A549 (cell line): Measurements from ENCODE around the gene MYEF2.

Source experiments
- BHLHE40 ChIP-seq: IDR thresholded peaks from 2 replicates; pipeline ENCODE4 v1.6.1; 2012; ENCODE audit warnings: low read depth, low read length, inconsistent platforms
- CHD2 ChIP-seq: fragments of 150-350 bp; IDR thresholded peaks from 2 replicates; pipeline ENCODE4 v1.6.1; 2014; ENCODE audit warnings: low read length; ENCODE audit not compliant: partially characterized antibody
- CHD4 ChIP-seq: fragments of 200-600 bp; sonication (generic); IDR thresholded peaks from 2 replicates; pipeline ENCODE4 v1.6.1; 2016; ENCODE audit warnings: antibody characterized with exemption, mild to moderate bottlenecking, borderline replicate concordance
- CTCF ChIP-seq: fragments of >200 bp; sonication (Bioruptor Twin); formaldehyde crosslinking; IDR thresholded peaks from 3 replicates; pipeline ENCODE4 v1.5.1; 2016
- EP300 ChIP-seq, 2 experiments: fragments of >200 bp; sonication (Bioruptor Twin); formaldehyde crosslinking; IDR thresholded peaks; 2 replicates in 1 of 2; 3 replicates in 1 of 2; pipeline ENCODE4 v1.6.1; 2016 to 2017
- MAX ChIP-seq: IDR thresholded peaks from 2 replicates; pipeline ENCODE4 v1.6.1; 2012
- MYC ChIP-seq: IDR thresholded peaks from 2 replicates; pipeline ENCODE4 v1.6.1; 2012; ENCODE audit warnings: mild to moderate bottlenecking, inconsistent platforms, low read length, improper control_type of control experiment, borderline replicate concordance
- POLR2A ChIP-seq: IDR thresholded peaks from 2 replicates; pipeline ENCODE4 v1.6.1; 2012; ENCODE audit warnings: mild to moderate bottlenecking, low read length
- RCOR1 ChIP-seq: fragments of 150-350 bp; IDR thresholded peaks from 2 replicates; pipeline ENCODE4 v1.6.1; 2014; ENCODE audit warnings: antibody characterized with exemption, low read length, low read depth
- USF2 ChIP-seq: fragments of 450-650 bp; IDR thresholded peaks from 2 replicates; pipeline ENCODE4 v1.6.1; 2014; ENCODE audit warnings: antibody characterized with exemption

GRCh38 chr15:48147358-48147757 lies 30.7 kb downstream of the MYEF2 start:
- TF ChIP-seq EP300 (IDR thresholded peaks at IDR 0.05) (no peak), CTCF (no peak), MAX (no peak), CHD2 (no peak), RCOR1 (no peak), MYC (no peak), POLR2A (no peak), USF2 (no peak), CHD4 (no peak), BHLHE40 (no peak)
